GM10847 (cell line): ENCODE measurements around the gene NRP1.

ENCODE experiments used
- POLR2A ChIP-seq: IDR thresholded peaks from 2 replicates; pipeline ENCODE4 v1.6.1; 2011; ENCODE audit not compliant: insufficient read length; ENCODE audit errors: extremely low read depth

The NRP1 gene

GRCh38 chr10:33193057-33193700, 141.3 kb downstream of the NRP1 start:
- no peak for TF ChIP-seq POLR2A

GRCh38 chr10:33192190-33192589, 142.3 kb downstream of the NRP1 start:
- TF ChIP-seq POLR2A: no peak

GRCh38 chr10:33190406-33190805, 144.1 kb downstream of the NRP1 start:
- no peak for TF ChIP-seq POLR2A

GRCh38 chr10:33189808-33190207, 144.7 kb downstream of the NRP1 start:
- no peak for TF ChIP-seq POLR2A

- TF ChIP-seq POLR2A: no peak
These were observed 145.1 kb downstream of the NRP1 start for GRCh38 chr10:33189363-33189762.

- no peak for TF ChIP-seq POLR2A
These were observed 147.0 kb downstream of the NRP1 start for GRCh38 chr10:33187427-33187999.

- TF ChIP-seq POLR2A: no peak
These were observed 148.3 kb downstream of the NRP1 start for GRCh38 chr10:33186150-33186549.

- no peak for TF ChIP-seq POLR2A
These were observed 150.8 kb downstream of the NRP1 start for GRCh38 chr10:33183655-33184054.

- TF ChIP-seq POLR2A: no peak
These were observed 153.5 kb downstream of the NRP1 start for GRCh38 chr10:33180921-33181320.

- TF ChIP-seq POLR2A: no peak
These were observed 154.1 kb downstream of the NRP1 start for GRCh38 chr10:33180390-33180789.

- no peak for TF ChIP-seq POLR2A
These were observed 155.4 kb downstream of the NRP1 start for GRCh38 chr10:33179067-33179466.

- TF ChIP-seq POLR2A: no peak
These were observed 156.3 kb downstream of the NRP1 start for GRCh38 chr10:33178026-33178755.

GRCh38 chr10:33176688-33177087, 157.8 kb downstream of the NRP1 start:
- no peak for TF ChIP-seq POLR2A

GRCh38 chr10:33174674-33175434, 159.6 kb downstream of the NRP1 start:
- no peak for TF ChIP-seq POLR2A

- TF ChIP-seq POLR2A: no peak
These were observed 168.6 kb downstream of the NRP1 start for GRCh38 chr10:33165911-33166310.
